ENCODE measurements around the gene GLB1L3.

DNA sequence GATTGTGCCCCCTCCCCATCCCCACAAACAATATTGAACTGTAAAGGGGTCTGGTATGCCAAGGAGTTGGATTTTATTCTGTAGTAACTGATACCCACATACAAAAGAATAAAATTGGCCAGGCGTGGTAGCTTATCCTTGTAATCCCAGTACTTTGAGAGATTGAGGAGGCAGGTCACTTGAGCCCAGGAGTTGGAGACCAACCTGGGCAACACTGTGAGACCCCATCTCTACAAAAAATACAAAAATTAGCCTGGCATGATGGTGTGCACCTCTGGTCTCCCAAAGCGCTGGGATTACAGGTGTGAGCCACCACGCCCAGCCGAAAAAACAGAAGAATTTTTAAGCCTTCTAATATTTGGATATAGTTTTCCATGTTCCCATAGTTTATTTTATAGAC, 4.2 kb upstream of the GLB1L3 start:
- TF ChIP-seq, protein P1, sequence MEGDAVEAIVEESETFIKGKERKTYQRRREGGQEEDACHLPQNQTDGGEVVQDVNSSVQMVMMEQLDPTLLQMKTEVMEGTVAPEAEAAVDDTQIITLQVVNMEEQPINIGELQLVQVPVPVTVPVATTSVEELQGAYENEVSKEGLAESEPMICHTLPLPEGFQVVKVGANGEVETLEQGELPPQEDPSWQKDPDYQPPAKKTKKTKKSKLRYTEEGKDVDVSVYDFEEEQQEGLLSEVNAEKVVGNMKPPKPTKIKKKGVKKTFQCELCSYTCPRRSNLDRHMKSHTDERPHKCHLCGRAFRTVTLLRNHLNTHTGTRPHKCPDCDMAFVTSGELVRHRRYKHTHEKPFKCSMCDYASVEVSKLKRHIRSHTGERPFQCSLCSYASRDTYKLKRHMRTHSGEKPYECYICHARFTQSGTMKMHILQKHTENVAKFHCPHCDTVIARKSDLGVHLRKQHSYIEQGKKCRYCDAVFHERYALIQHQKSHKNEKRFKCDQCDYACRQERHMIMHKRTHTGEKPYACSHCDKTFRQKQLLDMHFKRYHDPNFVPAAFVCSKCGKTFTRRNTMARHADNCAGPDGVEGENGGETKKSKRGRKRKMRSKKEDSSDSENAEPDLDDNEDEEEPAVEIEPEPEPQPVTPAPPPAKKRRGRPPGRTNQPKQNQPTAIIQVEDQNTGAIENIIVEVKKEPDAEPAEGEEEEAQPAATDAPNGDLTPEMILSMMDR (tag by site-specific recombination; IDR thresholded peaks at IDR 0.05): no peak
- TF ChIP-seq ZNF426 (tag by site-specific recombination; IDR thresholded peaks at IDR 0.05) (no peak), ZNF837 (tag by site-specific recombination; IDR thresholded peaks at IDR 0.05) (no peak)
